ENCODE data around the gene CCDC146.
"Not testable (repeated sequence)": the region's sequence is repeated elsewhere in the genome, so short reads cannot be mapped to it uniquely, and the experiment has no call there.

DNA sequence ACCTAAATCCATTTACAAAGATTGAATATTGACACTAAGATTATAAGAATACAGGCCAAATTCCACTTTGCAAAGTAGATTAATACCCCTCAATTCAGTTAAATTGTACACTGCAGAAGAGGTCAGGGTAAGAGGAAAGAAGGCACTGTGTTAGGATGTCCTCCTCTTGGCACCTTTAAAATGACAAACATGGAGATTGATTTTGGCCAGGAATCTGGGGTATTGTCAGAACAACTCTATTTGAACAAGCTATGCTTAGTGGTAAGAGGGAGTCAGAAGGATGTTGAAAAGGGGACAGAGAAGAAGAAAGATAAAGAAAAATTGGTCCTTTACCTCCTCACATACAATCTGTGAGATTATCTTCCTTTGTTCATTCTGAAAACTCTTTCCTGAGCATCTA lies 55.6 kb downstream of the CCDC146 start:
- not testable (repeated sequence) for TF ChIP-seq EZH2 (IDR thresholded peaks at IDR 0.05)
- TF ChIP-seq, protein P1, sequence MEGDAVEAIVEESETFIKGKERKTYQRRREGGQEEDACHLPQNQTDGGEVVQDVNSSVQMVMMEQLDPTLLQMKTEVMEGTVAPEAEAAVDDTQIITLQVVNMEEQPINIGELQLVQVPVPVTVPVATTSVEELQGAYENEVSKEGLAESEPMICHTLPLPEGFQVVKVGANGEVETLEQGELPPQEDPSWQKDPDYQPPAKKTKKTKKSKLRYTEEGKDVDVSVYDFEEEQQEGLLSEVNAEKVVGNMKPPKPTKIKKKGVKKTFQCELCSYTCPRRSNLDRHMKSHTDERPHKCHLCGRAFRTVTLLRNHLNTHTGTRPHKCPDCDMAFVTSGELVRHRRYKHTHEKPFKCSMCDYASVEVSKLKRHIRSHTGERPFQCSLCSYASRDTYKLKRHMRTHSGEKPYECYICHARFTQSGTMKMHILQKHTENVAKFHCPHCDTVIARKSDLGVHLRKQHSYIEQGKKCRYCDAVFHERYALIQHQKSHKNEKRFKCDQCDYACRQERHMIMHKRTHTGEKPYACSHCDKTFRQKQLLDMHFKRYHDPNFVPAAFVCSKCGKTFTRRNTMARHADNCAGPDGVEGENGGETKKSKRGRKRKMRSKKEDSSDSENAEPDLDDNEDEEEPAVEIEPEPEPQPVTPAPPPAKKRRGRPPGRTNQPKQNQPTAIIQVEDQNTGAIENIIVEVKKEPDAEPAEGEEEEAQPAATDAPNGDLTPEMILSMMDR (IDR thresholded peaks at IDR 0.05), result not testable (repeated sequence)
